MG63 (cell line): Measurements from ENCODE around the gene KIF18B. TPM values are rescaled to one million over a fixed set of nuclear protein-coding genes. Genes with fewer than 3 reads are reported as not detected.

ENCODE experiments used
- DNase-seq: peaks from one replicate; pipeline ENCODE4 v3.0.0-alpha.2; 2020
- H3K27me3 ChIP-seq: fragments of 250-450 bp; sonication (Bioruptor Pico); 2 replicates; pipeline ENCODE4 v1.5.1; 2020; ENCODE audit warnings: mild to moderate bottlenecking, moderate library complexity
- H3K36me3 ChIP-seq: fragments of 250-450 bp; sonication (Bioruptor Pico); 2 replicates; pipeline ENCODE4 v1.5.1; 2020; ENCODE audit warnings: mild to moderate bottlenecking, moderate library complexity
- H3K4me3 ChIP-seq: fragments of 250-450 bp; sonication (Bioruptor Pico); 2 replicates; pipeline ENCODE4 v1.5.1; 2020; ENCODE audit warnings: mild to moderate bottlenecking, moderate library complexity
- H3K9me3 ChIP-seq: fragments of 250-450 bp; sonication (Bioruptor Pico); 2 replicates; pipeline ENCODE4 v1.5.1; 2020; ENCODE audit warnings: mild to moderate bottlenecking, moderate library complexity
- total RNA-seq: library from RNA; depleted of rRNA; stranded (reverse); fragments of >200 nt; shearing (Covaris generic); gene quantifications from 2 replicates; pipeline ENCODE4 v1.2.3, GENCODE V29; 2014; ENCODE audit warnings: low replicate concordance

KIF18B gene
- total RNA-seq, 1 experiment from 2014 or later, result 21.6 TPM

DNA sequence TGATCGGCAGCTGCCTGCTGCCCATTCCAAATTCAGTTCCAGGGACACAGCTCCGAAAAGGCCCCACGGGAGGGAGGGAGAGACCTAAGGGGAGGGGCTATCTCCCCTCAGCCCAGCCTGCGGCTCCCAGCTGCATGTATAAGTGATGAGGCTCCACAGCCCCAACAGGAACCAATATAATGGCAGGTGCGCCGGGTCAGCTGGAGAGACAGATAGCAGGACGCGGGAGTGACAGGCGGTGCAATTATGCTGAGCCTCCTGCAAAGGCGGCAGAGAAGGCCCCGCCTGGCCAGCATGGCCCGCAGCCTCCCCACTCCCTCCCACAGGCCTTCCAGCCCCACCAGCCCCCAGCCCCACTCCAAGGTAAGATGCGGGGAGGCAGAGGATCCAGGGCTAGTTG is 28.6 kb upstream of the KIF18B start:
- H3K4me3 ChIP-seq, result no peak overlapping the region
- H3K27me3 ChIP-seq, result no peaks in the 10 kb centered on the region
- no peak for DNase-seq
- no peaks in the 10 kb centered on the region for H3K36me3 ChIP-seq
- H3K9me3 ChIP-seq, result no peaks in the 10 kb centered on the region

DNA sequence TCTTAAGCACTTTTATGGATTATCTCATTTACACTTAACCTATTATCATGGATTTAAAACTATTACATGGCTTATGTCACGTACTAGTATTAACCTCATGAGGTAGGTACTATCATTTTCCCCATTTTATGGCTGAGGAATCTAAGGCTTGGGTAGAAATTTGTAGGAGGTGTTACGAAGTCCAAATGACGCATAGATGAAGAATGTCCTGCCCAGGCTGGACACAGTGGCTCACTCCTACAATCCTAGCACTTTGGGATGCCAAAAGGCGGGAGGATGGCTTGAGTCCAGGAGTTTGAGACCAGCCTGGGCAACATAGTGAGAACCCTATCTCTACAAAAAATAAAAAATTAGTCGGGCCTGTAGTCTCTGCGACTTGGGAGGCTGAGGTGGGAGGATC is 25.4 kb upstream of the KIF18B start:
- peak; percentile 85 for DNase-seq
- Histone ChIP-seq H3K4me3 (no peak overlapping the region), H3K9me3 (no peaks in the 10 kb centered on the region; the same call in 1 of the 2 replicates)

DNA sequence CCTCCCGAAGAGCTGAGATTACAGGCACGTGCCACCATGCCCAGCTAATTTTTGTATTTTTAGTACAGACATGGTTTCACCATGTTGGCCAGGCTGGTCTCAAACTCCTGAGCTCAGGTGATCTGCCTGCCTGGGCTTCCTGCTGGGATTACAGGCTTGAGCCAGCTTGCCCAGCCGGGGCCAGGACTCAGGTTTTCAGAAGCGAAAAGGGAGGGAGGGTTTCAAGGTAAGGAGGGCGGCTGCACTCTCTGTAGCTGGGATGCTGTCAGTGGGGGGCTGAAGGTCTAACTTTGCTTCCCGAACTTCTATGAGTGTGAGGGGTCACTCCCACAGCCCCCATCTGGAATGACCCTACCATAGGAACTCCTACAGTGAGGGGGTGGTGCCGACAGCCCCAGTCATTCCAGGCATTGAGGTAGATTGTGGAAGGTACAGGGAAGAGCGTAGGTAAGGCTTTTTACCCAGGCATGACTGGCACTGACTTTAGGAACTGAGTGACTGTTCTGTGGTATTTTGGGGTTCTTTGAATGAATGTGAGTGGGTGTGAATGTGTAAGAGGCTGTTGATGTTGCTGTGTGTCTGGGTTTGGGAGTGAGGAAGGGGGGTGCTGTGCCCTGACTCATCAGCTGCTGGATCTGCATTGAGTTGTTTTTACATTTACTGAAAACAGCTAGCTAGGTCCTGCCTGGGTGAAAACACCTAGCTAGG is 24.4 kb upstream of the KIF18B start:
- Histone ChIP-seq H3K36me3 (no peaks in the 10 kb centered on the region), H3K9me3 (no peaks in the 10 kb centered on the region; the same call in 1 of the 2 replicates), H3K4me3 (no peak overlapping the region), H3K27me3 (peaks cover 19% of the 10 kb centered on the region)
- DNase-seq, result peak; percentile 59

More for the DNA sequence above, 25.4 kb upstream of the KIF18B start:
- no peaks in the 10 kb centered on the region for H3K36me3 ChIP-seq
- peaks cover 13% of the 10 kb centered on the region for H3K27me3 ChIP-seq

DNA sequence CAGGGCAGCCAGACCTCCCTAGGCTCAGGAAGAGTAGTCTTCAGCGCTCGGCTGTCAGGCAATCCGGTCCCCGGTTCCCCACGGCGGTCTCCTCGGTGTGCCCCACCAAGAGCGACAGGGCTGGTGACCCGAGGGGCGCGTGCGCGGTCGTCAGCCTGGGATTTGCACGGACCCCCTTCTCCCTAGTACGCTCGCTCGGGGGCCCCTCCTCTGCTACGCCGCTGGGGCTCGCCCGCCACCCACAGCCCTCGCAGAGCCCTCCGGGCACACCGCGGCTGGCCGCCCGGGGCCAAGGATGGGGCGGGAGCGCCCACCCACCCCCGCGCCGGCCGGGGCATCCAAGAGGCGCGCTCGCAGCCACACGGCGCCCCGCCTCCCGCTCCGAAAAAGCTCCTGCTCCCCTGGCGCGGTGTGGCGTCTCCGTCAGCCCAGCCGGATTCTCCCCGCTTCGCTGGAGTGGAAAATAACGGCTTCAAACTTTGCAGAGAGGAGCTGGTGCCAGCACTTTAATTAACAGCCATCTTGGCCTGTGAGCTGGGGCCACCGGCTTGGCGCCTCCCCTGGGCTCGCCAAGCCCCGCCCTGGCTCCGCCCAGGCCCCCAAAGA is 22.7 kb upstream of the KIF18B start:
- peaks cover 20% of the 10 kb centered on the region for H3K27me3 ChIP-seq
- no peaks in the 10 kb centered on the region for H3K36me3 ChIP-seq
- H3K4me3 ChIP-seq, result no peak overlapping the region
- H3K9me3 ChIP-seq, result no peaks in the 10 kb centered on the region; the same call in 1 of the 2 replicates
- DNase-seq, result no peak

DNA sequence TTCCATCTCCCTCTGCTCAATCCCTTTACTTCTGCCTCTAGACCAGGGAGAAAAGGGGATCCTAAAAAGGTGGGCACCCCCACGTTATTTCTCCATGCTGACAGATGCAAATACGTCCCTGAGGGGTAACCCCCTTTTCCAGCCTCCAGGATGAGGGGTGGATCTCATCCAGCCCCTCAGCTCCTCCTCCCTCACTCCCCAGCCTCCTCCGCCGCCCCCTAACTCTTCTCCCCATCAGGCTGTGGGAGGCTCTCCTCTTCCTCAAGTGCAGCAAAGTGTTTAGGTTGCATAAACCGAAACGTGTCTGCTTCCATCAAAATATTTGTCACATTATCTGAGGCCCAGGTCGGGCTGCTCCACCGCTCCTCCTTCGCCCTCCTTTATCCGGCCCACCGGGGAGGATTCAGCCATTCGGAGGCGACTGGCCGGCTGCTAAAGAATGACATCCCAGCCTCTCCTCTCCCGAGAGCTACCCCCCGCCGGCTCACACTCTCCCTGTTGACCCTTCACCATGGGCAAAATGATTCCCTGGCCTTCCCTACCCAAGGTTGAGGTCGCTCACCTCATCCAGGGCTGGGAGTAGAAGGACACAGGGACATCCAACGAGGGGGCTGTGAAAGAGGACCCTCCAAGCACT is 21.7 kb upstream of the KIF18B start:
- H3K9me3 ChIP-seq, result no peaks in the 10 kb centered on the region; the same call in 1 of the 2 replicates
- DNase-seq, result no peak
- no peak overlapping the region for H3K4me3 ChIP-seq
- no peaks in the 10 kb centered on the region for H3K36me3 ChIP-seq
- peaks cover 20% of the 10 kb centered on the region for H3K27me3 ChIP-seq

DNA sequence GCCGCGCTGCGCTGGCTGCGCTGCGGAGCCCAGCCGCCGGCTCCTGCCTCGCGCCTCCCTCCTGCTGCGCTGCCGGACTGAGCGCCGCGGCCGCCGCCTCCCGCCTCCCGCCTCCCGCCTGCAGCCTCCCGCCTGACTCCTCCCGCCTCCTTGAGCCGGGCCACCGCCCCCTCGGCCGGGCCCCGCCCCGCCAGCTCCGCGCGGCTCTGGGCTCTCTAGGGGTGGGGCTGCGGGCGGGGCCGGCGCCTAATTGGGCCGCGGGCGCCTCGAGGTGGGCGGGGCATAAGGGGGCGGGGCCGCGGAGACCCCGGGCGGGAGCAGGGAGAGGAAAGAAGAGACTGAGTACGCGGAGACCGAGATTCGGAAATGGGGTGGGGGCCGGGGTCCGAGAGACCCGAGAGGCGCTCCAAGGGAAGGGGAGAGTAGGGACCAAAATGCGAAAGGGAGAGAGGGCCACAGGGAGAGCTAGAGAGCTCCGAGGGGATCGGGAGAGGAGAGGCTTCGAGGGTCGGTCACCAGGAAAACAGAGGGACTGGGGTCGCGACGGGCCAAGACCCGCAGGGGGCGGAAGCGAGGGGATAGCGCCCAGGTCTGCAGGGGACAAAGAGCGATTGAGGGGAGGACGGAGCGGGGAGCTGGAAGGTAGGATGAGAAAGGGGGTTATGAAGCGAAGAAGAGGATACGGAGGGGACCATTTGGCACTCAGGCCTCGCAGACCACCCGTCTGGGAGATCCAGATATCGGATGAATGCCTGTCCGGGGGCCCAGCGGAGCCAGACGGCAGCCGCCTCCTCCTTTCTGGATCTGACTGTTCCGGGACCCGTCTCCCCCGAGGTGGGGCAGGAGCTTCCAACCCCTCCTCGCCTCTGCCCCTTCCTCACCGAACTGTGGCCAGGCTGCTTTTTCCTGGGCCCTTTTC is 20.9 kb upstream of the KIF18B start, which contains the start of gene C1QL1:
Gene C1QL1, minus strand, starts transcription at position 79 of the 919 bp plus-strand sequence. CDS start 255 bp downstream, outside the sequence.
- Histone ChIP-seq H3K4me3 (peak within 1 kb of the TSS; percentile 48), H3K9me3 (no peaks in the 10 kb centered on the region; the same call in 1 of the 2 replicates), H3K36me3 (no peaks in the 10 kb centered on the region), H3K27me3 (peaks cover 20% of the 10 kb centered on the region)
- DNase-seq, result peak; percentile 94

DNA sequence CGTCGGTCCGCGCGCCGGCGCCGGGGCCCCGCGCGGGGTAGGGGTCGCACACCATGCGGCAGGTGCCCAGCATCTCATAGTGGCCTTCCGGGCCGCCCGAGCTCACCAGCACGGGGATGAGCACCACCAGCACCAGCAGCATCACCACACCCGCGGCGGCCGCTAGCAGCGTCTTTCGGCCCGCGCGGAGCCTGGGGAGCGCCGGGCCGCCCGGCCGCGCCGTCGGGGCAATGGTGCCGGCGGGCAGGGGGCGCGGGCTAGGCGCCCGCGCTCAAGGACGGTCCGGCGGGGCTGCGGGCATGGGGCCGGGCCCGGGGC is 20.3 kb upstream of the KIF18B start:
- Histone ChIP-seq H3K36me3 (no peaks in the 10 kb centered on the region), H3K4me3 (no peak overlapping the region), H3K9me3 (no peaks in the 10 kb centered on the region; the same call in 1 of the 2 replicates), H3K27me3 (peaks cover 20% of the 10 kb centered on the region)
- no peak for DNase-seq

DNA sequence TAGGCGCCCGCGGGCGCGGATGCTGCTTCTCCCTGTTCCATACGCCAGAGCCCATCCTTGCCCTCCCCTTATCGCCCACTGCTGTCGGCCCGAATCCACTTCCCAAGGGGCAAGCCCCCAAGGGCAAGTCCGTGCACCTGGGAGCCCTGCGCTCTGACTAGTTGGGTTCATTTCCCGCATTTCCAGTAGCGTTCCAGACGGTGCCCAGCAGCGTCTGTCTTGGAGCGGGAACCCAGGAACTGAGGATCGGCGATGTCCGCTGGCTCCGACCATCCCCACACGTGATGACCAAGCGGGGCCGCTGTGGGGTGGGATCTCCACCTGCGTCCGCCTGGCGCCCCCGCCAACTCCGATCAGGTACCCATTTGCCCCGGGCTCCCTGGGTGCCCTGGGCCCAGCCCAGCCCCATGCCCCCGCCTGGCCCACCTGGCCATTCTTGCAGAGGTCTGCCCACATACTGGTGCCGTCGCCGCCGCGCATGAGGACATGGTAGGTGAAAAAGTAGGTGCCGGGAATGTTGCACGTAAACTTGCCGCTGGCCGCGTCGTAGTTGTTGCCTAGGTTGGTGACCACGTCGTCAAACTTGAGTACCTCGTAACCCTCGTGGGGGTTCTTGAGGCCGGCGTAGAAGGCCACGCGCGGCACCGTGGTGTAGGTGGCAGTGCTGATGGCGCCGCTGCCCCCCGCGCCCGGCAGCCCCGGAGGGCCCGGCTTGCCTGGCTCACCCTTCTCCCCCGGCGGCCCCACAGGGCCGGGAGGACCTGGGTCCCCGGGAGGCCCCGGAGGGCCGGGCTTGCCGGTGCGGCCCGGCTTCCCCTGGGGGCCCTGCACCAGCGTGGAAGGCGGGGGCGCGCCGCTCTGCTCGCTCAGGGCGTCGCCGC is 19.7 kb upstream of the KIF18B start:
- Histone ChIP-seq H3K4me3 (no peak overlapping the region), H3K36me3 (no peaks in the 10 kb centered on the region), H3K27me3 (peaks cover 20% of the 10 kb centered on the region), H3K9me3 (no peaks in the 10 kb centered on the region; the same call in 1 of the 2 replicates)
- no peak for DNase-seq

DNA sequence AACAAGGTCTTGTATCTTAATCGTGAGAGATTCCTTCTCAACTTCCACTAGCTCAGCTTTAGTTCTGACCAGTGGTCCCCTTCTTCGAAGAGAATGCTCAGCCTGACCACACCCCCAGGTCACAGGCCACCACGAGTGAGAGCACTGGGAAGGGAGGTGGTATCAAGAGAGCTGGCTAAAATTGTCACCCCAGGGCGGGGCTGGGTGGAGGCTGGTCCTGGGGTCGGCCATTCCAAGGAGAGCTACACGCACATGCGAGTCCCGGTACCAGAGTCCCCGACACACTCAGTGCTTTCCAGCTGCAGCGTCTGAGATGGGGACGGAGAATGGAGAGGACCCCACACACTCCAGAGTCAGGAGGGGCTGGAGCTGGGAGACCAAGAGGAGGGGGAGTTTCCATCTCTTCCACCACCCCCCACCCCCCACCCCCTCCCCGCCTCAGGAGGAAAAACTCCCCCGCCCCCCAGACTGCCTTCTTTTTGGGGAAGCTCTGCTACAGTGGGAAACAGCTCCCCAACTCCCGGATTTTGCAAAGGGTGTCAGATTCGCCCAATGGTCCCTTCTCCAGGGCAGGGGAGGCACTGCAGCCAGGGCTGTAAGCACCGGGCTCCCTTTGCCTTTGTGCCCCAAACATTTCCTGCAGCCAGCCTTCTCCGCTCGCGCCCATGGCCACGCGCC is 18.9 kb upstream of the KIF18B start:
- H3K4me3 ChIP-seq, result no peak overlapping the region
- DNase-seq, result no peak
- peaks cover 20% of the 10 kb centered on the region for H3K27me3 ChIP-seq
- H3K36me3 ChIP-seq, result no peaks in the 10 kb centered on the region
- no peaks in the 10 kb centered on the region; the same call in 1 of the 2 replicates for H3K9me3 ChIP-seq

DNA sequence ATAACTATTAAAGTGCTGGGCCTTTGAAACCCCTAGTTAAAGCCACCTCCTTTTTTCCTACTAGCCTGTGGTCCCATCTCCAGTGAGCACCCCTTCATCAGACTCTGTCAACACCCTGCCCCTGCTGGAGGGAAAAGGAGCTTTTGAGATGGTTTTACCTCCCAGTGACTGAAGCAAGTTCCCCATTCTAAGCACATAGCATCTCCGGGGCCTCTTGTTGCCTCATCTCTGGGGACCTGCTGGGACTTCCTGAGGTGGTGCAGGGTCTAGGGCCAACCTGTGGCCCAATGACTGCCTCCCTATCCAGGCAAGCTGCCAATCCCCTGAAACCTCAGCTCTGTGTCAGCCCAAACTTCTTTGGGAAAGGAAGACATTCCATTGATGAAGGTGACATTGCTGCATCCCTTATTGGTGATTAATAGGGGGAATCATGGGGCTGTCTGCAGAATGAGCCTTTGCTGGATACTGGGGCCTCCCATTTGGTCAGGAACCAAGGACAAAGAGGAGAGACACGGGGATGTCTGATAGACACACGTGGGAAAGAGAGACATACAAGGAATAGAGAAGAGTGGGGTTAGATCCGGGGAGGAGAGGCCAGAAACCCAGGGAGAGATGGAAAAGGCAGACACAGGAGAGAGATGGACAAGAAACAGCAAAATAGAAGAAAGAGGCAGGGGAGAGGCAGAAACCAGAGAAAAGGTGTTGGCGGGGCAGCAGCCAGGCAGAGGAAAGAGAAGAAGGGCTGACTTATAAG is 18.1 kb upstream of the KIF18B start:
- H3K36me3 ChIP-seq, result no peaks in the 10 kb centered on the region
- H3K4me3 ChIP-seq, result no peak overlapping the region
- peaks cover 20% of the 10 kb centered on the region for H3K27me3 ChIP-seq
- DNase-seq, result no peak
- no peaks in the 10 kb centered on the region; the same call in 1 of the 2 replicates for H3K9me3 ChIP-seq

DNA sequence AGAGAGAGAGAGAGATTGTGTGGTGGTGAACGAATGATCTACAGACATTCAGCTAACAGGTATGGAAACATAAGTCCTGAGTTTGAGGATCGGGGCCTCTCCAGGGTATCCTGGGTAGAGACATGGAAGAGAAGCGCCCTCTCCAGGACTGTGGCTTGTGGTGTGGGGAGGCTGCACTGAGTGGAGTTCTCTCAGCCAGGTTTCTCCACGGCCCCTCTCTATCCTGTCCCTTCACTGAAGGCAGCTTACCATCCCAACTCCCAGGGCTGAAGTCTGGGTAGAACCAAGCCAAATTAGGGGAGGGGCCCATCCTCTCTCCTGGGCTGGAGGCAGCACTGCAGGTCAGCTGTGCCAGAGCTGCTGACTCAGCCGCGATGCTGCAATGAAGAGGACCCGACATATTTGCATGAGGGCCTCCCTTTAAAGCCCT is 14.4 kb upstream of the KIF18B start:
- Histone ChIP-seq H3K27me3 (peaks cover 1% of the 10 kb centered on the region), H3K9me3 (no peaks in the 10 kb centered on the region), H3K4me3 (no peak overlapping the region), H3K36me3 (no peaks in the 10 kb centered on the region)
- DNase-seq, result peak; percentile 55

DNA sequence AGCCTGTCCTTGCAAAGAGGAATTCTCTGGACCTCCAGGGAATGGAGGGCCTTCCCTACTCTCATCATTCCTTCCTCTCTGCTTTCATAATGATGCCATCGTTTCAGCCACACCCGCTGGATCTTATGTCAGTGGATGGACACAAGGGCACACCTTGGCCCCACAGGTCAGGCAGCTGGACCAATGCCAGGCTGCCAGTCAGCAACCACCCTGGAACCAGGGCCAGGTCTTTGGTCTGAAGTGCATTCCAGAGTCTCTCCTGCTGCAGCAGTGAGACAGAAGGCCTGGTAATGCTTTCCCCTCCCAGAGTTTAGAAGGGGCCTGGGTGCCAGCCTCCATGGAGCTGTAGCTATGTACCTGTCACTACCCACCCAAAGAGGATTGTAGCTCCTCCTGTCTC is 13.1 kb upstream of the KIF18B start:
- H3K36me3 ChIP-seq, result no peaks in the 10 kb centered on the region
- H3K9me3 ChIP-seq, result no peaks in the 10 kb centered on the region
- DNase-seq, result no peak
- no peak overlapping the region for H3K4me3 ChIP-seq
- no peaks in the 10 kb centered on the region for H3K27me3 ChIP-seq

DNA sequence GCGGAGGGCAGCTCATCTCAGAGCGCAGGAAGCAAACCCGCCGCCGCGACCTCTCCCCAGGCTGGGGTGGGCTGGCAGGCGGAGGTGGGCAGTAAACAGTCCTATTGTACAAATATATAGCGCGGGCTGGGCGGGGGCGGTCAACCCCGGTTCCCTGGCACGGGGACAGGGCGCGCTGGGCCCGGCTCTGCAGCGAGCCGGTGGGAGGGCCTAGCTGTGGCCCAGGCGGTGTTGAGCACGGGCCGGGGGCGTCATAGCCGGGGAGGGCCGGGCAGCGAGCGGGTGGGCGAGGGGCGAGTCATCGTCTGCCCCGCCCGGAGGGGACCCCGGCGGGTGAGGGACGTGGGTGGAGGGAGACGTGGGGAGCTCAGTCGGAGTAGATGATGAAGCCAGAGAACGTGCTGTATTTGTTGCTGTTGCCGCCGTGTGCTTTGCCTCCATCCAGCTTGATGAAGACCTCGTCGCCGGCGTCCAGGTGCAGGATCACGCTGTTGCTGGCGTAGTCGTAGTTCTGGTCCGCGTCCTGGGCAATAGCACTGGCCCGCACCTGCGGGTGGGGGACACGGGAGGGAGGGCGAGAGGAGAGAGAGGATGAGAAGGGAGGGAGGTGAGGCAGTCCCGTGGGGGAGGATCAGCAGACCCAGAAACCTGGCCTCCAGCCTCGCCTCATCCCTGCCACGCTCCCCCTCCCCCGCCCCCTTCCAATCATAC is 12.4 kb upstream of the KIF18B start:
- H3K4me3 ChIP-seq, result no peak overlapping the region
- no peak for DNase-seq
- no peaks in the 10 kb centered on the region for H3K9me3 ChIP-seq
- H3K36me3 ChIP-seq, result no peaks in the 10 kb centered on the region
- no peaks in the 10 kb centered on the region for H3K27me3 ChIP-seq
